ENCODE data around the gene GULP1. TPM values are rescaled to one million over a fixed set of nuclear protein-coding genes. Genes with fewer than 3 reads are reported as not detected.

GULP1 gene
- total RNA-seq, 4 donors from 2014 or later = 6.4 to 44.1 (median 25.4) TPM

- intact Hi-C loops (cut with DNase I; ENCODE audit: low total_unique reads) = no loop called here
- H3K27ac ChIP-seq = no peak overlapping the region
- H3K36me3 ChIP-seq = no peaks in the 10 kb centered on the region
- no peak for DNase-seq
- no peaks in the 10 kb centered on the region for H3K9me3 ChIP-seq
- H3K27me3 ChIP-seq = no peaks in the 10 kb centered on the region
- TF ChIP-seq POLR2AphosphoS5 (IDR thresholded peaks at IDR 0.05) (no peak), POLR2A (IDR thresholded peaks at IDR 0.05) (no peak), EP300 (IDR thresholded peaks at IDR 0.05; ENCODE audit: low read depth) (no peak), CTCF (IDR thresholded peaks at IDR 0.05) (no peak)
- peaks cover 0 to 7% (median 0%) of the 10 kb centered on the region in 4 donors for H3K4me1 ChIP-seq
- WGBS, 2 donors (ENCODE audit: low coverage in 1 of 2) = 29 to 51% methylated on average over 2 to 3 of the region's 3 CpGs
- H3K4me3 ChIP-seq = no peak overlapping the region
- in situ Hi-C loops (cut with MboI; ENCODE audit: low pct_ligation_motif_present in 1 of 4, low pct_unique_long_range_greater_than_20kb in 1 of 4, low sequenced_read_pairs in 3 of 4) = no loop called here
These were observed 329.2 kb downstream of the GULP1 start for GRCh38 chr2:188620916-188621315.

- Histone ChIP-seq H3K27ac (no peak overlapping the region), H3K36me3 (no peaks in the 10 kb centered on the region), H3K27me3 (no peaks in the 10 kb centered on the region), H3K9me3 (no peaks in the 10 kb centered on the region), H3K4me1 (peaks cover 0 to 7% (median 0%) of the 10 kb centered on the region in 4 donors), H3K4me3 (no peak overlapping the region)
- in situ Hi-C loops (cut with MboI; ENCODE audit: low pct_ligation_motif_present in 1 of 4, low pct_unique_long_range_greater_than_20kb in 1 of 4, low sequenced_read_pairs in 3 of 4) (no loop called here), intact Hi-C loops (cut with DNase I; ENCODE audit: low total_unique reads) (no loop called here)
- WGBS, 2 donors (ENCODE audit: low coverage in 1 of 2) = 65 to 72% methylated on average over 2 to 3 of the region's 3 CpGs
- no peak for TF ChIP-seq EP300 (IDR thresholded peaks at IDR 0.05; ENCODE audit: low read depth)
- no peak for DNase-seq
These were observed 331.1 kb downstream of the GULP1 start for GRCh38 chr2:188622601-188623260.

GRCh38 chr2:188623995-188624643 is 332.4 kb downstream of the GULP1 start:
- TF ChIP-seq CTCF (IDR thresholded peaks at IDR 0.05) = no peak
- TF ChIP-seq POLR2A (IDR thresholded peaks at IDR 0.05) = no peak
- TF ChIP-seq POLR2AphosphoS5 (IDR thresholded peaks at IDR 0.05) = peak in 1 of 3 donors; percentile 28
- TF ChIP-seq EP300 (IDR thresholded peaks at IDR 0.05; ENCODE audit: low read depth) = no peak
- peaks cover 0 to 7% (median 0%) of the 10 kb centered on the region in 4 donors for H3K4me1 ChIP-seq
- in situ Hi-C loops (cut with MboI; ENCODE audit: low pct_ligation_motif_present in 1 of 4, low pct_unique_long_range_greater_than_20kb in 1 of 4, low sequenced_read_pairs in 3 of 4) (no loop called here), intact Hi-C loops (cut with DNase I; ENCODE audit: low total_unique reads) (no loop called here)
- 53 to 57% methylated on average over 4 of the region's 4 CpGs for WGBS, 2 donors (ENCODE audit: low coverage in 1 of 2)
- no peak overlapping the region for H3K27ac ChIP-seq
- H3K4me3 ChIP-seq = no peak overlapping the region
- no peaks in the 10 kb centered on the region for H3K9me3 ChIP-seq
- no peaks in the 10 kb centered on the region for H3K36me3 ChIP-seq
- DNase-seq = no peak
- H3K27me3 ChIP-seq = no peaks in the 10 kb centered on the region

- no peak overlapping the region for H3K4me3 ChIP-seq
- 74 to 83% methylated on average over 3 of the region's 3 CpGs for WGBS, 2 donors (ENCODE audit: low coverage in 1 of 2)
- no peak for DNase-seq
- in situ Hi-C loops (cut with MboI; ENCODE audit: low pct_ligation_motif_present in 1 of 4, low pct_unique_long_range_greater_than_20kb in 1 of 4, low sequenced_read_pairs in 3 of 4) (no loop called here), intact Hi-C loops (cut with DNase I; ENCODE audit: low total_unique reads) (no loop called here)
- TF ChIP-seq CTCF (IDR thresholded peaks at IDR 0.05) (no peak), POLR2AphosphoS5 (IDR thresholded peaks at IDR 0.05) (no peak), POLR2A (IDR thresholded peaks at IDR 0.05) (no peak), EP300 (IDR thresholded peaks at IDR 0.05; ENCODE audit: low read depth) (no peak)
- H3K36me3 ChIP-seq = no peaks in the 10 kb centered on the region
- no peak overlapping the region for H3K27ac ChIP-seq
- peaks cover 0 to 7% (median 0%) of the 10 kb centered on the region in 4 donors for H3K4me1 ChIP-seq
- no peaks in the 10 kb centered on the region for H3K27me3 ChIP-seq
- H3K9me3 ChIP-seq = no peaks in the 10 kb centered on the region
These were observed 335.8 kb downstream of the GULP1 start for GRCh38 chr2:188627471-188627870.
